ENCODE results near the gene PHF21A.

Gene PHF21A

GRCh38 chr11:45964911-45965389 is 156.3 kb downstream of the PHF21A start:
- DNase-seq, result peak; percentile 72
- in situ Hi-C loops (cut with HindIII; ENCODE audit: low pct_ligation_motif_present, low pct_unique_long_range_greater_than_20kb, low sequenced_read_pairs), result no loop called here

DNA sequence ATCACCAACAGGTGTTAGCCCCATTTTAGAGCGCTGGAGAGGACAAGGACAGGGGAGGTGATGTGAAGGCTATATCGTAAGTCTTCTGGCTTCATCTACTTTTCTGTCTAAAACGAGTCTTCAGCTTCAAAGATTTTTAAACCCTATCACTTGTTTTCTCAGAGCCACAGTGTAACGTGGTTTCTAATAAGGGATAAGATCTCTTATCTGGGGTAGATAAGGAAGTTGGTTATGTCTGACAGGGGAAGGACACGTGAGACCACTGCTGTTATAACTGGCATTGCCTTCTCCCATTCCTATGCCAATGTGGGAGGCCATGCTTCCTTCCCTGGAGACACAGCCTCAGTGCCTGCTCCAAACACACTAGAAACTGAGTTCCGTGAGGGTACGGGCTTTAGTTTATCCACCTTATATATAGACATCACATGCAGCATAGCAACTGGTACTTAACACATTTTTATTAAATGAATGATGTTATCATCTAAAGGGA is 159.5 kb downstream of the PHF21A start:
- in situ Hi-C loops (cut with HindIII; ENCODE audit: low pct_ligation_motif_present, low pct_unique_long_range_greater_than_20kb, low sequenced_read_pairs), result no loop called here
- no peak for DNase-seq

- in situ Hi-C loops (cut with HindIII; ENCODE audit: low pct_ligation_motif_present, low pct_unique_long_range_greater_than_20kb, low sequenced_read_pairs), result no loop called here
Measured at GRCh38 chr11:45960387-45961095, 160.7 kb downstream of the PHF21A start.

GRCh38 chr11:45959851-45960250 is 161.4 kb downstream of the PHF21A start:
- DNase-seq, result no peak
- in situ Hi-C loops (cut with HindIII; ENCODE audit: low pct_ligation_motif_present, low pct_unique_long_range_greater_than_20kb, low sequenced_read_pairs), result no loop called here

More at GRCh38 chr11:45960387-45961095, 160.7 kb downstream of the PHF21A start:
- no peak for DNase-seq

- in situ Hi-C loops (cut with HindIII; ENCODE audit: low pct_ligation_motif_present, low pct_unique_long_range_greater_than_20kb, low sequenced_read_pairs), result no loop called here
- no peak for DNase-seq
Measured at GRCh38 chr11:45949992-45950407, 171.3 kb downstream of the PHF21A start.

DNA sequence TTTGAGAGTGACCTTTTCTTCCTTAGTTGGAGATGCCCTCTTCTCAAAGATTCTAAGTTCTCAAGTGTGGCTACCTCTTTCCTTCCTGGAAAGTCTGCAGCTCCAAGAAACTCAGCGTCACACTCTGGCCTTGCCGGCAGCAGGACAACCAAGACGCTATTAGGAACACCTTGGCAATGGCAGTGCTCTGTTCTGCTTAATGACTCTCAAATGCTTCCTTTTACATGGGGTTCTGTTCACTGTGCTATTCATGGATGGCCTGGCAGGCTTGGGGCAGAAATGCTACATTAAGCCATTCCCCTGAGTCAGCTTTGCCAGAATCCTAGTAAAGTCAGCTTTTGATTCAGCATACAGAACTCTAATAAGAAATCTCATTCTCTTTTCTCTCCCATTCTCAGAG is 172.9 kb downstream of the PHF21A start:
- in situ Hi-C loops (cut with HindIII; ENCODE audit: low pct_ligation_motif_present, low pct_unique_long_range_greater_than_20kb, low sequenced_read_pairs), result no loop called here
- no peak for DNase-seq

DNA sequence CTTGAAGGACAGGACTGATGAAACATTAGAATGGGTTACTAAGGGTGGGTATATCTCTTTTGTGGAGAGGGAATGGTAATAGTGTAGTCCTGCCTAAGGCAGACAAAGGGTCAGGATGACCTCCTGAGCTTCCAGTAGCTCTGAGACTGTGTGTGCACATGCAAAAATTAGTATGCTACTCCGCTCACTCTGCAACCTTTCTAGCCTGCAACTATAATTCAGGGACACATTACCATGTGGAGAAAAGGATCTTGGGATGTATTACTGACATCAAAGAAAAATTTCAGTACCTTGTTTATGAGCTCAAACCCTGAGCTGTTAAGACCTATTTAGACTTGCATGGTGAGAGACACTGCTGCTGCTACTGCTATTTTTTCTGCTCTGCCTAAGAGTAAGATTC is 173.4 kb downstream of the PHF21A start:
- no peak for DNase-seq

GRCh38 chr11:45945397-45945999 is 175.8 kb downstream of the PHF21A start:
- DNase-seq, result no peak

More for the DNA sequence above, 173.4 kb downstream of the PHF21A start:
- in situ Hi-C loops (cut with HindIII; ENCODE audit: low pct_ligation_motif_present, low pct_unique_long_range_greater_than_20kb, low sequenced_read_pairs), result no loop called here

DNA sequence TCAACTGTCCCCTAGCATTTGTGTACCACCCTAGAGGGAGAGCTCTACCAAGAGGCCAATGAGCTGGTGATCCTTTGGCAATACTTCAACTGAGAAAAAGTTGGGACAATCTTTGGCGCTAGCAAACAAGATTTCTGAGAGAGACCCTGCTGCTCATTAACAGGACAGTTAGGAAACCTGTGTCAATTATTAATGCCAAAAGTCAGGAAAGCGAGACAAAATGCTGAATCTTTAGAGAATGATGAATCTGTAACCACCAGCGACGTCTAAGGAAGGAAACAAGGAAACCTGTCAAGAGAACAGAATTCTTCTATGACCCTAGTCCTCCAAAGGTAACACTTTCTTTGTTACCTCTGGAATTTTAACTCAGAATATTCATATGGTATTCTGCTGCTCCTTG is 178.9 kb downstream of the PHF21A start:
- DNase-seq, result peak; percentile 63
- in situ Hi-C loops (cut with HindIII; ENCODE audit: low pct_ligation_motif_present, low pct_unique_long_range_greater_than_20kb, low sequenced_read_pairs), result no loop called here

More at GRCh38 chr11:45945397-45945999, 175.8 kb downstream of the PHF21A start:
- in situ Hi-C loops (cut with HindIII; ENCODE audit: low pct_ligation_motif_present, low pct_unique_long_range_greater_than_20kb, low sequenced_read_pairs), result no loop called here

DNA sequence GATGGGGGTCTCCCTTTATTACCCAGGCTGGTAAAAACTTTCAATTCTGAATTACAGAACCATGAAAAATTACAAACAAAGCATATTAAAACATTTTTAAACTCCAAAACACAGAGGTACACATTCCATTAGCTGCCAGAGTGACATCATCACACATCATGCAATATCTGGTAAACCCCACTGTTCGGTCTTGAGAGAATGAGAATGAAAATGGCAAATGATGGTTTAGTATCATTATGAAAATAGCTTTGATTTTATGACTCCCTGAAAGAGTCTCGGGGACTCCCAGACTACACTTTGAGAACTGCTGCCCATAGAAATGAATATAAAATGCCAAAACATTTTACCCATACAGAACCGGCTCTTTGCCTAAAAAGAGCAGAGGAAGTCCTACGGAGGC is 180.0 kb downstream of the PHF21A start:
- DNase-seq, result no peak
- in situ Hi-C loops (cut with HindIII; ENCODE audit: low pct_ligation_motif_present, low pct_unique_long_range_greater_than_20kb, low sequenced_read_pairs), result no loop called here

DNA sequence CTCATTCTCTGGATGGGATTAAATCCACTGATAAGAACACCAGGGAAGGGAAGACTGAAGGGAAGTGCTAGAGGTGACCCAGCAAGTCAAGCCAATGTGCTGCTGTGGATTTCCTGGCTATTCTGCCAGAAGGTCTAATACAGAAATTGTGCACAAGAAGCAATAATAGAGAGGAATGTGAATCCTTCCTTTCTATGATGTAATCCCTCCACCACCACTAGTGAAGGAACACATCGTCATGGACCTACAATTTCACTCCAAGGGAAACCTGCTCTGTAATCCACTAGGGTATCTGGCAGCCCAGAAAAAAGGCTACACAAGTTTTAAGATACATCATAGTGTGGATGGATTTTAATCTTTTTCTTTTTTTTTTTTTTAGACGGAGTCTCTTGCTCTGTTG is 181.4 kb downstream of the PHF21A start:
- DNase-seq, result no peak
- in situ Hi-C loops (cut with HindIII; ENCODE audit: low pct_ligation_motif_present, low pct_unique_long_range_greater_than_20kb, low sequenced_read_pairs), result no loop called here

GRCh38 chr11:45937916-45938315 is 183.3 kb downstream of the PHF21A start:
- in situ Hi-C loops (cut with HindIII; ENCODE audit: low pct_ligation_motif_present, low pct_unique_long_range_greater_than_20kb, low sequenced_read_pairs), result no loop called here
- no peak for DNase-seq

DNA sequence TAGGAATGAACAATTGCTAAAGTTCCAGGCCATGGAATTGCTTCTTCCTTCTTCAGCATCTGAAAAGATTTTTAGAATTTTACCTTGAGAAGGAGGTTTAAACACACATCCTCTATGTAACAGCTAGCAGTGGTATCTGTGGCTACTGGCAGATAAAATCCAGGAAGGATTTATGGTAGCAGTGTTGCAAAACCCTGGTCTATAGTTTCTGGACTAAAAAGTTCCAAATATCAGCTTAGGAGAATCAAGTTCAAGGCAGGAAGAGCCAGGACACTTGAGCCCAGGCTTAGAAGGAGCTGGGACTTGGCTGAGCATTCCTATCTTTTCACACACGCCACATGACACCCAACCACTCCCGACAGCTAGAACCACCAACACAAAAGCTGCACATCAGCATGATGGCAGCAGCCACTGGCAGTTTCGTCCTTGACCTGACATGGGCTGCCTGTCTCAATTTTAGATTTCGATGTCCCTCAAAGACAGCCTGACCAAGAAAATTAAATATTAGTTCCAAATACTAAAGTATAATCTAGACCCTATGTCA is 184.7 kb downstream of the PHF21A start:
- no peak for DNase-seq
- in situ Hi-C loops (cut with HindIII; ENCODE audit: low pct_ligation_motif_present, low pct_unique_long_range_greater_than_20kb, low sequenced_read_pairs), result no loop called here

GRCh38 chr11:45935349-45936064 is 185.7 kb downstream of the PHF21A start:
- no peak for DNase-seq
- in situ Hi-C loops (cut with HindIII; ENCODE audit: low pct_ligation_motif_present, low pct_unique_long_range_greater_than_20kb, low sequenced_read_pairs), result no loop called here

DNA sequence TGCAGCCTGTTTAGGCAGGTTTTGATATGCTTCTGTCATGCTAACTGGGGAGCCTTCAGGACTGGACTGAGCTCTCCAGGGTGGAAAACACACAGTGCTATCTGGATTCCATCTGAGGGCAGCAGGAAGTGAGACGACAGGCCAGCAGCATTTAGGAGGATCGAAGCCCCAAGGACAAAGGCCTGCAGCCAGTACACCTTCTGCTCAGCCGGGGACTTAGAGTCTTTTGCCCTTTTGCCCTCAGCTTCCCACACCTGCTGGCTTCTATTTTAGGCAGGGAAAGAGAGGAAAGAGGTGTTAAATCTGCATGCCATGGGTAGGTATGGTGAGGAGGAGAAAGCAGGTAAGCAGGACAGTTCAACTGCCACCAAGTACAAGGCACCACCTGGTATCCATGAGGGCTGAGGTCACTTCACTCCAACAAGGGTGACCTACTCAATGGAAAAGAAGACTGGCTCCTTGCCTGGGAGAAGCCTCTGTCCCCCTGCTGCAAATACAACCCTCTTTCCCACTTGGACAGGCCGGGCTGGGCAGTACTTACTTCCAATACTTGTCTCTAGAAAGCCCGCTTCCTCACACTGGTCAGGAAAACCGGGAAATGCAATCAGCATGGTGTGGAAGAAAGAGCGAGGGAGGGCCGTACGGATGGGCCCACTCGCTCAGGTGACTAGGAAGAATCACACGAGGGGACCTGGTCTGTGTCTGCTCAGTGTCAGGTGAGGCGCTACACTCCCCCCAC is 186.5 kb downstream of the PHF21A start:
- in situ Hi-C loops (cut with HindIII; ENCODE audit: low pct_ligation_motif_present, low pct_unique_long_range_greater_than_20kb, low sequenced_read_pairs), result no loop called here
- DNase-seq, result no peak

DNA sequence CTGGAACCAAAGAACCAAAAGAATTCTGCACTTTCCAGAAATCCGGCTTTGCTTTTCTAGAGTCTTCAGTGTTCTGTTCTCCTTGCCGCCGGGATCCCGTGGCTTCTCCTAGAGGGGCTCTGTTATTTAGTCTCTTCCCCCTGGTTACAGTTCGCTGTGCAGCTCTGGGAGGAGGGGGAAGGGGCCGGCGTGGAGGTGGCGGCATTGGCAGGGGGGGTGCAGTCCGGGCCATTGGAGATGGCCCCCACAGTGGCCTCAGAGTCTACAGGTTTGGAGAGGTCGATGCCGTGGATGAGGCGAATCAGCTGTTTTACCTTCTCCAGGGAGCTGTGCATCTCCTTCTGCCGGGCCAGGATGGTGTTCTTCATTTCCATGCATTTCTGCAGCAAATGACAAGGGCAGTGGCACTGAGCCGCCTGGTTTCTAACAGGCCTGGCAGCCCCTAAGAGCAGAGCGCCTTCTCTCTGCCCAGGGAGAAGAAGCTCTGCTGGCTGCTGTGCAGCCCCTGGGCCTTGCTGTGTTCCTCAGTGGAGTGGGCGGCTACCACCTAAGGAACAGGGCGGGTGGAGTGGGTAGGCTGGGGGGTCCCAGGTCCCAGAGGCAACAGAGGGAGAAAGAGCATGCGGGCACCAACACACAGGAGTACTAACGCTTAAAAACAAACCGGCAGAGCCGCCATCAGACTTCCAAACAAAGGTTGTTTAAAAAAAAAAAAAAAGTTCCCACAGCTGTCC is 187.2 kb downstream of the PHF21A start:
- in situ Hi-C loops (cut with HindIII; ENCODE audit: low pct_ligation_motif_present, low pct_unique_long_range_greater_than_20kb, low sequenced_read_pairs), result no loop called here
- no peak for DNase-seq

GRCh38 chr11:45933131-45933831 is 188.0 kb downstream of the PHF21A start:
- in situ Hi-C loops (cut with HindIII; ENCODE audit: low pct_ligation_motif_present, low pct_unique_long_range_greater_than_20kb, low sequenced_read_pairs), result no loop called here
- peak; percentile 42 for DNase-seq
